Suprapubic skin (tissue), 4 donors: ENCODE results near the gene MS4A6A.

Experiments
- POLR2A ChIP-seq, 2 donors: fragments of 450-650 bp; IDR thresholded peaks; one replicate each; pipeline ENCODE4 v1.6.1; 2017; ENCODE audit warnings: antibody characterized with exemption in 2 of 2, mild to moderate bottlenecking in 2 of 2, moderate library complexity in 2 of 2
- POLR2AphosphoS5 ChIP-seq, 3 donors: sonication (generic); formaldehyde crosslinking; IDR thresholded peaks; one replicate each; pipeline ENCODE4 v1.6.1; 2017; ENCODE audit warnings: antibody characterized with exemption in 3 of 3

DNA sequence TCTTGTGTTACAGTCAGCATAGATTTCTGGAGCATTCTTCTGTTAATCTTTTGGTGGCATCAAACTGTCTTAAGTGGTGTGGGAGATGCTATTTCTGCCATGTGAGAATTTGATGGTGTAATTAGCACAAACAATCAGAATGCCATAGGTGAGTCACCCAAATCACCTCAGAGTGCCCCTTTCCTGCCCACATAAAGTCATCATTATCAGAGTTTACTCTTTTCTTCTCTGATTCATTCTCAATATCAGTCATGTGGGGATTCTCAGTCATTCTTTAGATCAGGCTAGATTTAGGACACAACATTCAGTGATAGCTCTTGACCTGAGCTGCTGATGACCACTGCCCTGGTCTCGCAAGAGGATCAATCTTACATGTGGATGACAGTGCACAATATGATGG lies 23.7 kb upstream of the MS4A6A start:
- no peak for TF ChIP-seq POLR2A (IDR thresholded peaks at IDR 0.05)
- TF ChIP-seq POLR2AphosphoS5 (IDR thresholded peaks at IDR 0.05): no peak
